K562 (cell line): ENCODE results near the gene PRDM2. TPM values are rescaled to one million over a fixed set of nuclear protein-coding genes. Genes with fewer than 3 reads are reported as not detected.

Source experiments
- BHLHE40 ChIP-seq: IDR thresholded peaks from 2 replicates; pipeline ENCODE4 v1.6.1; 2011; ENCODE audit warnings: low read length, improper control_type of control experiment
- CTCFL ChIP-seq: IDR thresholded peaks from 2 replicates; pipeline ENCODE4 v1.6.1; 2011; ENCODE audit warnings: borderline replicate concordance, low read depth, mild to moderate bottlenecking, moderate library complexity, low read length; ENCODE audit not compliant: insufficient read depth, poor library complexity, severe bottlenecking
- GABPB2 ChIP-seq: fragments of 250-450 bp; sonication (Bioruptor Pico); conservative IDR thresholded peaks from 2 replicates; pipeline ENCODE4 v1.5.1; 2021; ENCODE audit warnings: mild to moderate bottlenecking
- MTA1 ChIP-seq: fragments of 450-650 bp; IDR thresholded peaks from 2 replicates; pipeline ENCODE4 v1.6.1; 2017; ENCODE audit warnings: borderline replicate concordance
- RBM39 ChIP-seq: fragments of 200-400 bp; formaldehyde crosslinking; optimal IDR thresholded peaks from 2 replicates; pipeline ENCODE3; 2018; ENCODE audit warnings: low read depth, low read length
- ZBTB8A ChIP-seq: fragments of 450-650 bp; IDR thresholded peaks from 2 replicates; pipeline ENCODE4 v1.6.1; 2018; ENCODE audit warnings: mild to moderate bottlenecking, moderate library complexity; ENCODE audit not compliant: partially characterized antibody
- ZNF124 ChIP-seq: sonication (generic); formaldehyde crosslinking; IDR thresholded peaks from 2 replicates; pipeline ENCODE4 v1.8.1; 2022; ENCODE audit warnings: missing genetic modification reagents
- ZNF3 ChIP-seq: fragments of 250-450 bp; sonication (Bioruptor Pico); IDR thresholded peaks from 2 replicates; pipeline ENCODE4 v1.5.0; 2021; ENCODE audit warnings: mild to moderate bottlenecking, moderate library complexity
- ZNF639 ChIP-seq, 2 experiments: fragments of 200-800 bp in 1 of 2; sonication (Bioruptor generic) in 1 of 2; sonication (generic) in 1 of 2; formaldehyde crosslinking in 1 of 2; IDR thresholded peaks in 1 of 2; conservative IDR thresholded peaks in 1 of 2; 2 replicates each; pipeline versions ENCODE4 v1.5.0 to v1.6.1; 2016 to 2020; ENCODE audit warnings: missing compliant biosample characterization in 1 of 2, missing genetic modification characterization in 1 of 2, missing genetic modification reagents in 1 of 2
- polyA plus RNA-seq, 8 experiments: library from polyadenylated mRNA; depleted of rRNA in 4 of 8; stranded (reverse) in 5 of 8; unstranded in 3 of 8; fragments of >200 nt; fragmentation: Nextera tagmentation in 2 of 8; fragmentation: Illumina TruSeq in 1 of 8; extraction: Ambion mirVana in 2 of 8; extraction: Trizol in 1 of 8; gene quantifications; 2 replicates each; pipeline versions ENCODE4 v1.2.1 to v1.2.3, GENCODE V29; 2011 to 2014; ENCODE audit warnings: inconsistent platforms in 1 of 8, missing spikeins in 1 of 8
- total RNA-seq, 7 experiments: library from RNA; depleted of rRNA in 6 of 7; stranded (reverse); fragments of >200 nt in 6 of 7; fragmentation: Illumina TruSeq in 2 of 7; extraction: Trizol in 2 of 7; gene quantifications; 2 replicates each; pipeline versions ENCODE4 v1.2.1 to v1.2.3, GENCODE V29; 2011 to 2021; ENCODE audit warnings: low replicate concordance in 1 of 7
- TF ChIP-seq, protein P1 (sequence below): sonication (generic); formaldehyde crosslinking; IDR thresholded peaks from 2 replicates; pipeline ENCODE4 v1.8.1; 2023; ENCODE audit warnings: mild to moderate bottlenecking, missing genetic modification reagents
- TF ChIP-seq, protein P2 (sequence below): fragments of 250-450 bp; sonication (Bioruptor Pico); IDR thresholded peaks from 2 replicates; pipeline ENCODE4 v1.4.0; 2020; ENCODE audit warnings: mild to moderate bottlenecking, moderate library complexity

The PRDM2 gene
- total and polyA plus RNA-seq, 9 of the 15 experiments (the other 6 are each of a cell fraction or from before 2014, with no cell fraction given) = 5.4 to 27.6 (median 12.5) TPM

DNA sequence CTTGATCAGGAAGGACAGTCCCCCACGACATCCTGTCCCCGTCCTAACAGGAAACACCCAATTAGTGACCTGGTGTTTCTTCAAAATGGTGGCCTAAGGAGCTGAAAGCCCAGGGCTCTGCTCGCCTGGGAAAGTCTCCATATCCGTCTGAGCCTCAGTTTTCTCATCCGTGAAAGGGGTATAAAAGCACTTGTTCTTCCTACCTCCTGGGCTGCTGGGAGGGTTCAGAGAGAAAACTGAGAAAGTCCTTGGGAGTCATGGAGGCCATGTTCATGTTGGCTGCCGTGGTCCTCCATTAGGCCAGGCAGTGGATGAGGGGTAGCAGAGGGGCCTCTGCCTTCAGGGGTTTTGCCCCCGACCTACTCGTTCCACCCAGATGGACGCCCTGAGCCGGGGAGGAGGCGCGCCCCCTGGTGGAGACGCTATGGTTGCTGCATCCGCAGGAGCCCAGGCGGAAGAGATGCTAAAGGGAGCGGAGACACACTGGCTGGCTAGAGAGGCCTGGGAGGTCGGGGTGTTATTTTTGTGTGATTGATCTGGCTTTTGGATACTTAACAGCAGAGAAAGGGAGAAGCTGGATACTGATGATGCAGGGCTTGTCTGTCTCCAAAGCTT, 113.5 kb downstream of the PRDM2 start (continued):
- TF ChIP-seq, protein P1, sequence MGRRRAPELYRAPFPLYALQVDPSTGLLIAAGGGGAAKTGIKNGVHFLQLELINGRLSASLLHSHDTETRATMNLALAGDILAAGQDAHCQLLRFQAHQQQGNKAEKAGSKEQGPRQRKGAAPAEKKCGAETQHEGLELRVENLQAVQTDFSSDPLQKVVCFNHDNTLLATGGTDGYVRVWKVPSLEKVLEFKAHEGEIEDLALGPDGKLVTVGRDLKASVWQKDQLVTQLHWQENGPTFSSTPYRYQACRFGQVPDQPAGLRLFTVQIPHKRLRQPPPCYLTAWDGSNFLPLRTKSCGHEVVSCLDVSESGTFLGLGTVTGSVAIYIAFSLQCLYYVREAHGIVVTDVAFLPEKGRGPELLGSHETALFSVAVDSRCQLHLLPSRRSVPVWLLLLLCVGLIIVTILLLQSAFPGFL = no peak
- TF ChIP-seq RBM39 (no peak), CTCFL (peak; percentile 70), BHLHE40 (no peak), MTA1 (no peak), ZNF124 (CRISPR knock-in tag) (no peak), ZNF3 (CRISPR knock-in tag) (no peak), GABPB2 (CRISPR knock-in tag) (no peak), ZNF639 (CRISPR knock-in tag; conservative IDR thresholded peaks at IDR 0.05 in 1 of 2, IDR thresholded peaks at IDR 0.05 in 1 of 2) (no peak), ZBTB8A (no peak)
- TF ChIP-seq, protein P2, sequence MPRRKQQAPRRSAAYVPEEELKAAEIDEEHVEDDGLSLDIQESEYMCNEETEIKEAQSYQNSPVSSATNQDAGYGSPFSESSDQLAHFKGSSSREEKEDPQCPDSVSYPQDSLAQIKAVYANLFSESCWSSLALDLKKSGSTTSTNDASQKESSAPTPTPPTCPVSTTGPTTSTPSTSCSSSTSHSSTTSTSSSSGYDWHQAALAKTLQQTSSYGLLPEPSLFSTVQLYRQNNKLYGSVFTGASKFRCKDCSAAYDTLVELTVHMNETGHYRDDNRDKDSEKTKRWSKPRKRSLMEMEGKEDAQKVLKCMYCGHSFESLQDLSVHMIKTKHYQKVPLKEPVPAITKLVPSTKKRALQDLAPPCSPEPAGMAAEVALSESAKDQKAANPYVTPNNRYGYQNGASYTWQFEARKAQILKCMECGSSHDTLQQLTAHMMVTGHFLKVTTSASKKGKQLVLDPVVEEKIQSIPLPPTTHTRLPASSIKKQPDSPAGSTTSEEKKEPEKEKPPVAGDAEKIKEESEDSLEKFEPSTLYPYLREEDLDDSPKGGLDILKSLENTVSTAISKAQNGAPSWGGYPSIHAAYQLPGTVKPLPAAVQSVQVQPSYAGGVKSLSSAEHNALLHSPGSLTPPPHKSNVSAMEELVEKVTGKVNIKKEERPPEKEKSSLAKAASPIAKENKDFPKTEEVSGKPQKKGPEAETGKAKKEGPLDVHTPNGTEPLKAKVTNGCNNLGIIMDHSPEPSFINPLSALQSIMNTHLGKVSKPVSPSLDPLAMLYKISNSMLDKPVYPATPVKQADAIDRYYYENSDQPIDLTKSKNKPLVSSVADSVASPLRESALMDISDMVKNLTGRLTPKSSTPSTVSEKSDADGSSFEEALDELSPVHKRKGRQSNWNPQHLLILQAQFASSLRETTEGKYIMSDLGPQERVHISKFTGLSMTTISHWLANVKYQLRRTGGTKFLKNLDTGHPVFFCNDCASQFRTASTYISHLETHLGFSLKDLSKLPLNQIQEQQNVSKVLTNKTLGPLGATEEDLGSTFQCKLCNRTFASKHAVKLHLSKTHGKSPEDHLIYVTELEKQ = no peak
